Measurements from ENCODE around the gene RRBP1. TPM values are rescaled to one million over a fixed set of nuclear protein-coding genes. Genes with fewer than 3 reads are reported as not detected.

Gene RRBP1
- total RNA-seq, 1 donor: 122 TPM

DNA sequence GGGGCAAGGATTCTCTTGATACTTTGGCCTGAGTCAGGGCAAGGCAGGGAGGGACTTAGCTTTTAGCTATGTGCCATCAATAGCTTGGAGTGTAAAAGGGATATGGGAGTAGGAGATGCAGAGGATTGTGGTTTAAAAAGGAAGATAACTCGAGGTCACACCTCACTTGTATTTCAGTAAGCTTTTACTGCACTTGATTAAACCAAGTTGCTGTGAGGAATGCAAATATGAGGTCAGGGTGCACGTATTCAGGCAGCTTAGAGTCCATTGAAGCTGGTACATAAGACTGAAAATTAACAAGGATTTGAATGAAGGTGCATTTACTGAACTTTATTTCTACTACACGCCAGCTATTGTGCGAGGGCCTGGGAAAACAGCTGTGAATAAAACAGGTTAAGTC is 80.1 kb downstream of the RRBP1 start:
- TF ChIP-seq, protein P1, sequence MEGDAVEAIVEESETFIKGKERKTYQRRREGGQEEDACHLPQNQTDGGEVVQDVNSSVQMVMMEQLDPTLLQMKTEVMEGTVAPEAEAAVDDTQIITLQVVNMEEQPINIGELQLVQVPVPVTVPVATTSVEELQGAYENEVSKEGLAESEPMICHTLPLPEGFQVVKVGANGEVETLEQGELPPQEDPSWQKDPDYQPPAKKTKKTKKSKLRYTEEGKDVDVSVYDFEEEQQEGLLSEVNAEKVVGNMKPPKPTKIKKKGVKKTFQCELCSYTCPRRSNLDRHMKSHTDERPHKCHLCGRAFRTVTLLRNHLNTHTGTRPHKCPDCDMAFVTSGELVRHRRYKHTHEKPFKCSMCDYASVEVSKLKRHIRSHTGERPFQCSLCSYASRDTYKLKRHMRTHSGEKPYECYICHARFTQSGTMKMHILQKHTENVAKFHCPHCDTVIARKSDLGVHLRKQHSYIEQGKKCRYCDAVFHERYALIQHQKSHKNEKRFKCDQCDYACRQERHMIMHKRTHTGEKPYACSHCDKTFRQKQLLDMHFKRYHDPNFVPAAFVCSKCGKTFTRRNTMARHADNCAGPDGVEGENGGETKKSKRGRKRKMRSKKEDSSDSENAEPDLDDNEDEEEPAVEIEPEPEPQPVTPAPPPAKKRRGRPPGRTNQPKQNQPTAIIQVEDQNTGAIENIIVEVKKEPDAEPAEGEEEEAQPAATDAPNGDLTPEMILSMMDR (IDR thresholded peaks at IDR 0.05; ENCODE audit: extremely low read depth, low read depth, low read length): no peak
- Histone ChIP-seq H3K9me3 (ENCODE audit: low read depth, low read length) (no peaks in the 10 kb centered on the region), H3K4me2 (ENCODE audit: insufficient read depth, low read length) (no peak overlapping the region), H4K20me1 (ENCODE audit: insufficient read depth, low read length) (peaks cover 94% of the 10 kb centered on the region), H3K4me1 (ENCODE audit: insufficient read depth, low read length) (no peaks in the 10 kb centered on the region), H3K27me3 (ENCODE audit: insufficient read depth, low read length) (no peaks in the 10 kb centered on the region), H3K36me3 (ENCODE audit: insufficient read depth, low read length) (peaks cover 58% of the 10 kb centered on the region), H3K27ac (ENCODE audit: low read depth, low read length) (no peak overlapping the region), H2AFZ (ENCODE audit: low read length) (no peak overlapping the region), H3K79me2 (ENCODE audit: insufficient read depth, low read length) (peaks cover 93% of the 10 kb centered on the region), H3K4me3 (ENCODE audit: insufficient read depth, low read length) (no peak overlapping the region)
- DNase-seq (ENCODE audit: insufficient read length, low spot score, missing footprints): no peak

DNA sequence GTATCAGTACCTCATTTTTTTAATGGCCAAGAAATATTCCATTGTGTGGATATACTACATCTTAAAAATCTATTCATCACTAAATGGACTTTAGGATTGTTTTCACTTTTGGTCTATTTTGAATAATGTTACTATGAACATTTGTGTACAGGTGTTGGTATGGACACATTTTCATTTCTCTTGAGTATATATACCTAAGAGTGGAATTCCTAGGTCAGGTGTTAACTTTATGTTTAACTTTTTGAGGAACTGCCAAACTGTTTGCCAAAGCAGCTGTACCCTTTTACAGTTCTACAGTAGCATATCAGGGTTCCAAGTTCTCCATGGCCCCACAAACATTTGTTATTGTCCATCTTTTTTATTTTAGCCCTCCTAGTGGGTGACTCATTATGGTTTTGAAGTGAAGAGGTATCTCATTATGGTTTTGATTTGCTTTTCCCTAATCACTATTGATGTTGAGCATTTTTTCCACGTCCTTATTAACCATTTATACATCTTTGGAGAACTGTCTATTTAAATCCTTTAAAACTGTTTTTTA is 84.0 kb downstream of the RRBP1 start:
- peaks cover 99% of the 10 kb centered on the region for H4K20me1 ChIP-seq (ENCODE audit: insufficient read depth, low read length)
- H3K36me3 ChIP-seq (ENCODE audit: insufficient read depth, low read length): peaks cover 29% of the 10 kb centered on the region
- H3K27ac ChIP-seq (ENCODE audit: low read depth, low read length): no peak overlapping the region
- H3K27me3 ChIP-seq (ENCODE audit: insufficient read depth, low read length): no peaks in the 10 kb centered on the region
- TF ChIP-seq, protein P1 (IDR thresholded peaks at IDR 0.05; ENCODE audit: extremely low read depth, low read depth, low read length): no peak
- no peak overlapping the region for H3K4me2 ChIP-seq (ENCODE audit: insufficient read depth, low read length)
- H3K4me3 ChIP-seq (ENCODE audit: insufficient read depth, low read length): no peak overlapping the region
- H3K4me1 ChIP-seq (ENCODE audit: insufficient read depth, low read length): peaks cover 20% of the 10 kb centered on the region
- peaks cover 100% of the 10 kb centered on the region for H3K79me2 ChIP-seq (ENCODE audit: insufficient read depth, low read length)
- H3K9me3 ChIP-seq (ENCODE audit: low read depth, low read length): no peaks in the 10 kb centered on the region
- no peak for DNase-seq (ENCODE audit: insufficient read length, low spot score, missing footprints)
- no peak overlapping the region for H2AFZ ChIP-seq (ENCODE audit: low read length)

DNA sequence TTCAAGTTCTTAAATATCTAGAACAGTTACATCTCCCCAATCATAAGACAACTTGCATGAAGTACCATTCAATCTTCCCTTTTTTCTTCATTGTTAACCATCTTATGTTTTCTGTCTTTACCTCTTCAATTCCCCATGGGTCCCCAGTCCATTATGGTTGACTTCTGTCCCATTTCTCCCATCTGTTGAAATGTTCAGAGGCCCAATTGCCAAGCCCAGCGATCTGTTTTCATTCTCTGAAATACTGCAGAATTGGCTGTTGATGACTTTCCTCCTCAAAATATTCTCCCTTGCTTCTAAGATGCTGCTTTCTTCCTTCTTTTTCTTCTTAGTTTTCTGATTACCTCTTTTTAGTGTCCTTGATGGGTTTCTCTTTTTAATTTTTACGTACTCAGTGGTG is 86.2 kb downstream of the RRBP1 start:
- no peak for DNase-seq (ENCODE audit: insufficient read length, low spot score, missing footprints)
- TF ChIP-seq, protein P1 (IDR thresholded peaks at IDR 0.05; ENCODE audit: extremely low read depth, low read depth, low read length): no peak
- Histone ChIP-seq H3K4me3 (ENCODE audit: insufficient read depth, low read length) (no peak overlapping the region), H3K9me3 (ENCODE audit: low read depth, low read length) (no peaks in the 10 kb centered on the region), H2AFZ (ENCODE audit: low read length) (no peak overlapping the region), H3K4me1 (ENCODE audit: insufficient read depth, low read length) (peaks cover 28% of the 10 kb centered on the region), H3K27me3 (ENCODE audit: insufficient read depth, low read length) (no peaks in the 10 kb centered on the region), H3K27ac (ENCODE audit: low read depth, low read length) (no peak overlapping the region), H3K79me2 (ENCODE audit: insufficient read depth, low read length) (peaks cover 100% of the 10 kb centered on the region), H3K36me3 (ENCODE audit: insufficient read depth, low read length) (peaks cover 22% of the 10 kb centered on the region), H3K4me2 (ENCODE audit: insufficient read depth, low read length) (no peak overlapping the region), H4K20me1 (ENCODE audit: insufficient read depth, low read length) (peaks cover 99% of the 10 kb centered on the region)

DNA sequence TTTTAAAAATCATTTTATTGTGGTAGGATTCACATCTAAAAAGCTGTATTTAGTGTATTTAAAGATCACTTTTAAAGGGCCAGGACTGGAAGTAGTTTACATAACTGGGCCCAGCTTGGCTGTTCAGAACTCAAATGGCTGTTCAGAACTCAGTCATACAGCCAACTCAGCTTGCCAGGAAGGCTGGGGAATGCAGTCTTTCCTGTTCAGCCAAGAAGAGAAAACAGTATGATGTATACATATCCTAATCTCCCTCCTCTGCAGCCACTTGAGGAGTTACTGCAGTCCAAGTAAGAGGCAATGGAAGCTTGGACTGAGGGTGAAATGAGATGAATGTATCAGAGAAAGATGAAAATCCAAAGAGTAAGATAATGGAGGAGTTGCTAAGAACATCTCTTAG is 87.6 kb downstream of the RRBP1 start:
- TF ChIP-seq, protein P1 (IDR thresholded peaks at IDR 0.05; ENCODE audit: extremely low read depth, low read depth, low read length): no peak
- peaks cover 100% of the 10 kb centered on the region for H3K79me2 ChIP-seq (ENCODE audit: insufficient read depth, low read length)
- H3K27me3 ChIP-seq (ENCODE audit: insufficient read depth, low read length): no peaks in the 10 kb centered on the region
- no peaks in the 10 kb centered on the region for H3K9me3 ChIP-seq (ENCODE audit: low read depth, low read length)
- peaks cover 100% of the 10 kb centered on the region for H4K20me1 ChIP-seq (ENCODE audit: insufficient read depth, low read length)
- no peak overlapping the region for H3K4me3 ChIP-seq (ENCODE audit: insufficient read depth, low read length)
- peak overlapping the region; percentile 46 for H3K27ac ChIP-seq (ENCODE audit: low read depth, low read length)
- peak; percentile 76 for DNase-seq (ENCODE audit: insufficient read length, low spot score, missing footprints)
- peaks cover 17% of the 10 kb centered on the region for H3K36me3 ChIP-seq (ENCODE audit: insufficient read depth, low read length)
- no peak overlapping the region for H2AFZ ChIP-seq (ENCODE audit: low read length)
- peak overlapping the region; percentile 4 for H3K4me2 ChIP-seq (ENCODE audit: insufficient read depth, low read length)
- peaks cover 42% of the 10 kb centered on the region for H3K4me1 ChIP-seq (ENCODE audit: insufficient read depth, low read length)
